IMR-90 (cell line): Measurements from ENCODE around the gene PCSK2.

Source experiments
- CEBPB ChIP-seq: IDR thresholded peaks from 2 replicates; pipeline ENCODE4 v1.6.1; 2012; ENCODE audit warnings: low read depth, low read length, improper control_type of control experiment
- CHD1 ChIP-seq: IDR thresholded peaks from 2 replicates; pipeline ENCODE4 v1.6.1; 2012; ENCODE audit warnings: low read depth, low read length, improper control_type of control experiment
- CTCF ChIP-seq: conservative IDR thresholded peaks from 2 replicates; pipeline ENCODE4 v1.5.1; 2012; ENCODE audit warnings: mild to moderate bottlenecking, low read depth, low read length, improper control_type of control experiment
- ELK1 ChIP-seq: fragments of 150-350 bp; IDR thresholded peaks from 2 replicates; pipeline ENCODE4 v1.6.1; 2016; ENCODE audit warnings: low read depth, mild to moderate bottlenecking, low read length, moderate library complexity, borderline replicate concordance
- FOS ChIP-seq: fragments of 150-350 bp; IDR thresholded peaks from 2 replicates; pipeline ENCODE4 v1.6.1; 2016; ENCODE audit warnings: low read depth, low read length
- MAFK ChIP-seq: IDR thresholded peaks from 2 replicates; pipeline ENCODE4 v1.6.1; 2012; ENCODE audit warnings: low read depth, low read length, improper control_type of control experiment
- MAZ ChIP-seq: IDR thresholded peaks from 2 replicates; pipeline ENCODE4 v1.6.1; 2012; ENCODE audit warnings: low read depth, mild to moderate bottlenecking, low read length, improper control_type of control experiment, moderate library complexity, borderline replicate concordance
- MXI1 ChIP-seq: IDR thresholded peaks from 2 replicates; pipeline ENCODE4 v1.6.1; 2012; ENCODE audit warnings: low read depth, mild to moderate bottlenecking, low read length, moderate library complexity, borderline replicate concordance
- POLR2A ChIP-seq: IDR thresholded peaks from 2 replicates; pipeline ENCODE4 v1.6.1; 2012; ENCODE audit warnings: mild to moderate bottlenecking, low read depth, low read length
- RAD21 ChIP-seq: IDR thresholded peaks from 2 replicates; pipeline ENCODE4 v1.6.1; 2012; ENCODE audit warnings: low read length, improper control_type of control experiment
- RCOR1 ChIP-seq: IDR thresholded peaks from 2 replicates; pipeline ENCODE4 v1.6.1; 2012; ENCODE audit warnings: mild to moderate bottlenecking, low read length, improper control_type of control experiment; ENCODE audit not compliant: insufficient replicate concordance
- RFX5 ChIP-seq: IDR thresholded peaks from 2 replicates; pipeline ENCODE4 v1.8.0; 2012; ENCODE audit warnings: low read depth, mild to moderate bottlenecking, low read length, moderate library complexity
- USF2 ChIP-seq: fragments of 150-350 bp; IDR thresholded peaks from 2 replicates; pipeline ENCODE4 v1.6.1; 2017; ENCODE audit warnings: mild to moderate bottlenecking, antibody characterized with exemption, low read length, low read depth

DNA sequence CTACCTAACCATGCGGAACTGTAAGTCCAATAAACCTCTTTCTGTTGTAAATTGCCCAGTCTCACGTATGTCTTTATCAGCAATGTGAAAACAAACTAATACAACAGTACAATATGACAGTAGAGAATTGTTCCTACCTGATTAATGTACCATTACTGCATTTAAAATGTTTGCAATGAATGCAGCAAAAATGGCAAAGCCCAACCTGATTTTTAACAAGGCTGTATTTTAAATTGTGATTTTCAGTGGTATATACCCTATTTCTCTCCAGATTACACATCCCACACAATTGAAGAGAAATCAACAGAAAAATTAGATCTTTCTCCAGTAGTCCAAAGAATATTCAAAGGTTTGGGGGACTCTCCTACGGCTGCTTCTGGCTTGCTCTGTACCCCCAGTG is 3.3 kb upstream of the PCSK2 start:
- TF ChIP-seq FOS: no peak
- TF ChIP-seq CTCF: no peak
- no peak for TF ChIP-seq USF2
- no peak for TF ChIP-seq CEBPB
- no peak for TF ChIP-seq RFX5
- TF ChIP-seq POLR2A: no peak
- TF ChIP-seq MAZ: no peak
- no peak for TF ChIP-seq MXI1
- TF ChIP-seq RAD21: no peak
- no peak for TF ChIP-seq ELK1
- TF ChIP-seq CHD1: no peak
- TF ChIP-seq MAFK: no peak
- TF ChIP-seq RCOR1: no peak
